ENCODE results near the gene OR52I2.

DNA sequence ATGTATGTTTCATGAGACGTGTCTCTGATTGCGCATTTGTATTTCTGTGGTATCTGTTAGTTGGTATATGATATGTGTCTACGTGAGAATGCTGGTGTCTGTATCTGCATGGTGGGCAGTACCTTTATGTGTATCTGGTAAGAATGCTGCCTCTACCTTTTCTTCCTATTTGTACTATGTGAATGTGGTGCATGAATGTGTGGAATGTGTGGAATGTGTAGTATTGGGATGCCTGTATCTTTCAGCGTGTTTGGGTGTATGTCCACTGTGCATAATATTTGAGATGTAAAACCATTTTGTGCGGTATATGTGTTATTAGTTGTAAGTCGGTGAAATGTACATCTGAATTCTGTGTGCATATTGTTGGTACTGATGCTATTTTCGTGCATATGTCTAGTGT is 60.0 kb downstream of the OR52I2 start:
- TF ChIP-seq, protein P1, sequence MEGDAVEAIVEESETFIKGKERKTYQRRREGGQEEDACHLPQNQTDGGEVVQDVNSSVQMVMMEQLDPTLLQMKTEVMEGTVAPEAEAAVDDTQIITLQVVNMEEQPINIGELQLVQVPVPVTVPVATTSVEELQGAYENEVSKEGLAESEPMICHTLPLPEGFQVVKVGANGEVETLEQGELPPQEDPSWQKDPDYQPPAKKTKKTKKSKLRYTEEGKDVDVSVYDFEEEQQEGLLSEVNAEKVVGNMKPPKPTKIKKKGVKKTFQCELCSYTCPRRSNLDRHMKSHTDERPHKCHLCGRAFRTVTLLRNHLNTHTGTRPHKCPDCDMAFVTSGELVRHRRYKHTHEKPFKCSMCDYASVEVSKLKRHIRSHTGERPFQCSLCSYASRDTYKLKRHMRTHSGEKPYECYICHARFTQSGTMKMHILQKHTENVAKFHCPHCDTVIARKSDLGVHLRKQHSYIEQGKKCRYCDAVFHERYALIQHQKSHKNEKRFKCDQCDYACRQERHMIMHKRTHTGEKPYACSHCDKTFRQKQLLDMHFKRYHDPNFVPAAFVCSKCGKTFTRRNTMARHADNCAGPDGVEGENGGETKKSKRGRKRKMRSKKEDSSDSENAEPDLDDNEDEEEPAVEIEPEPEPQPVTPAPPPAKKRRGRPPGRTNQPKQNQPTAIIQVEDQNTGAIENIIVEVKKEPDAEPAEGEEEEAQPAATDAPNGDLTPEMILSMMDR (conservative IDR thresholded peaks at IDR 0.05) = no peak
- TF ChIP-seq EZH2 (IDR thresholded peaks at IDR 0.05; ENCODE audit: low read depth) = no peak
